Measurements from ENCODE around the gene MYOM3. TPM values are rescaled to one million over a fixed set of nuclear protein-coding genes. Genes with fewer than 3 reads are reported as not detected.

MYOM3 gene
- total RNA-seq, 2 donors from 2014 or later = 0.11 to 0.15 TPM

GRCh38 chr1:24125456-24125855 lies 13.5 kb upstream of the MYOM3 start:
- Mint-ChIP-seq H3K27me3 (ENCODE audit: insufficient read depth) (no peaks in the 10 kb centered on the region), H3K4me1 (peaks cover 8% of the 10 kb centered on the region), H3K27ac (no peak overlapping the region), H3K4me3 (no peak overlapping the region), H3K9me3 (no peaks in the 10 kb centered on the region), H3K36me3 (ENCODE audit: low read depth) (no peaks in the 10 kb centered on the region)
- H3K9me3 ChIP-seq (ENCODE audit: control insufficient read depth, low read length) = peaks cover 6% of the 10 kb centered on the region
- DNase-seq = no peak
- no peaks in the 10 kb centered on the region for H3K36me3 ChIP-seq (ENCODE audit: control insufficient read depth, insufficient read depth, low read length)
- no peak overlapping the region for H3K9ac ChIP-seq (ENCODE audit: extremely low read depth, low read length, poor library complexity, severe bottlenecking)
- H3K4me1 ChIP-seq (ENCODE audit: control insufficient read depth, insufficient read depth, low read length) = no peaks in the 10 kb centered on the region
- no peaks in the 10 kb centered on the region for H3K27me3 ChIP-seq (ENCODE audit: control insufficient read depth, insufficient read depth, low read length, poor library complexity, severe bottlenecking)
- no peak overlapping the region for H3K27ac ChIP-seq (ENCODE audit: low read depth, low read length)
- no peak overlapping the region for H3K4me3 ChIP-seq (ENCODE audit: low read length)
- 80 to 87% methylated on average over 2 to 4 of the region's 4 CpGs for WGBS, 2 experiments (ENCODE audit: insufficient coverage in 1 of 2, insufficient read length in 1 of 2)
- no peak for TF ChIP-seq CTCF (conservative IDR thresholded peaks at IDR 0.05)

- WGBS, 2 experiments (ENCODE audit: insufficient coverage in 1 of 2, insufficient read length in 1 of 2) = 78 to 84% methylated on average over 1 to 2 of the region's 2 CpGs
- no peak for TF ChIP-seq CTCF (conservative IDR thresholded peaks at IDR 0.05)
- Mint-ChIP-seq H3K4me3 (no peak overlapping the region), H3K27me3 (ENCODE audit: insufficient read depth) (no peaks in the 10 kb centered on the region), H3K27ac (no peak overlapping the region), H3K9me3 (no peaks in the 10 kb centered on the region), H3K4me1 (peaks cover 12% of the 10 kb centered on the region), H3K36me3 (ENCODE audit: low read depth) (no peaks in the 10 kb centered on the region)
- H3K27ac ChIP-seq (ENCODE audit: low read depth, low read length) = no peak overlapping the region
- H3K4me3 ChIP-seq (ENCODE audit: low read length) = no peak overlapping the region
- peaks cover 4% of the 10 kb centered on the region for H3K9me3 ChIP-seq (ENCODE audit: control insufficient read depth, low read length)
- no peaks in the 10 kb centered on the region for H3K36me3 ChIP-seq (ENCODE audit: control insufficient read depth, insufficient read depth, low read length)
- no peaks in the 10 kb centered on the region for H3K27me3 ChIP-seq (ENCODE audit: control insufficient read depth, insufficient read depth, low read length, poor library complexity, severe bottlenecking)
- DNase-seq = no peak
- no peak overlapping the region for H3K9ac ChIP-seq (ENCODE audit: extremely low read depth, low read length, poor library complexity, severe bottlenecking)
- H3K4me1 ChIP-seq (ENCODE audit: control insufficient read depth, insufficient read depth, low read length) = no peaks in the 10 kb centered on the region
Observed at GRCh38 chr1:24124980-24125379, 13.0 kb upstream of the MYOM3 start.

GRCh38 chr1:24123611-24124010 lies 11.7 kb upstream of the MYOM3 start:
- Mint-ChIP-seq H3K4me1 (peaks cover 5% of the 10 kb centered on the region), H3K27ac (no peak overlapping the region), H3K36me3 (ENCODE audit: low read depth) (no peaks in the 10 kb centered on the region), H3K9me3 (no peaks in the 10 kb centered on the region), H3K4me3 (no peak overlapping the region), H3K27me3 (ENCODE audit: insufficient read depth) (no peaks in the 10 kb centered on the region)
- WGBS, 2 experiments (ENCODE audit: insufficient coverage in 1 of 2, insufficient read length in 1 of 2) = 91 to 100% methylated on average over 3 to 5 of the region's 6 CpGs
- Histone ChIP-seq H3K9me3 (ENCODE audit: control insufficient read depth, low read length) (no peaks in the 10 kb centered on the region), H3K9ac (ENCODE audit: extremely low read depth, low read length, poor library complexity, severe bottlenecking) (no peak overlapping the region), H3K27me3 (ENCODE audit: control insufficient read depth, insufficient read depth, low read length, poor library complexity, severe bottlenecking) (no peaks in the 10 kb centered on the region), H3K27ac (ENCODE audit: low read depth, low read length) (no peak overlapping the region), H3K4me1 (ENCODE audit: control insufficient read depth, insufficient read depth, low read length) (no peaks in the 10 kb centered on the region), H3K4me3 (ENCODE audit: low read length) (no peak overlapping the region), H3K36me3 (ENCODE audit: control insufficient read depth, insufficient read depth, low read length) (no peaks in the 10 kb centered on the region)
- TF ChIP-seq CTCF (conservative IDR thresholded peaks at IDR 0.05) = no peak
- DNase-seq = no peak

Data from endodermal cell (in vitro differentiated cells).